Activated naive CD4-positive, alpha-beta T cell treated with anti-CD3 and anti-CD28 coated beads, Interleukin-2, amount 10 ng/mL, durations not matched to agents 7 days and 5 days (primary cell): ENCODE measurements around the gene CD2BP2.
"Not testable (repeated sequence)": the region's sequence is repeated elsewhere in the genome, so short reads cannot be mapped to it uniquely, and the experiment has no call there.

ENCODE experiments used
- CTCF ChIA-PET: fragments of 350-600 bp; sonication (Branson Sonifier 250); formaldehyde crosslinking; loops from one replicate; lab custom pipeline; 2021; ENCODE audit warnings: antibody characterized with exemption; lab: Charles Lee
- DNase-seq: peaks from one replicate; pipeline ENCODE4 v3.0.0-alpha.2; 2020
- H3K27ac Mint-ChIP-seq: one replicate; pipeline ENCODE4 v1.8.0; 2021; ENCODE audit warnings: mild to moderate bottlenecking, moderate library complexity, mixed read lengths
- H3K27me3 Mint-ChIP-seq: one replicate; pipeline ENCODE4 v1.8.0; 2021; ENCODE audit warnings: mild to moderate bottlenecking, mixed read lengths
- H3K36me3 Mint-ChIP-seq: one replicate; pipeline ENCODE4 v1.8.0; 2021; ENCODE audit warnings: mixed read lengths
- H3K4me1 Mint-ChIP-seq: one replicate; pipeline ENCODE4 v1.8.0; 2021; ENCODE audit warnings: mixed read lengths
- H3K4me3 Mint-ChIP-seq: one replicate; pipeline ENCODE4 v1.8.0; 2021; ENCODE audit warnings: mild to moderate bottlenecking, moderate library complexity, mixed read lengths
- H3K9me3 Mint-ChIP-seq: one replicate; pipeline ENCODE4 v1.8.0; 2021; ENCODE audit warnings: mixed read lengths

Gene CD2BP2

DNA sequence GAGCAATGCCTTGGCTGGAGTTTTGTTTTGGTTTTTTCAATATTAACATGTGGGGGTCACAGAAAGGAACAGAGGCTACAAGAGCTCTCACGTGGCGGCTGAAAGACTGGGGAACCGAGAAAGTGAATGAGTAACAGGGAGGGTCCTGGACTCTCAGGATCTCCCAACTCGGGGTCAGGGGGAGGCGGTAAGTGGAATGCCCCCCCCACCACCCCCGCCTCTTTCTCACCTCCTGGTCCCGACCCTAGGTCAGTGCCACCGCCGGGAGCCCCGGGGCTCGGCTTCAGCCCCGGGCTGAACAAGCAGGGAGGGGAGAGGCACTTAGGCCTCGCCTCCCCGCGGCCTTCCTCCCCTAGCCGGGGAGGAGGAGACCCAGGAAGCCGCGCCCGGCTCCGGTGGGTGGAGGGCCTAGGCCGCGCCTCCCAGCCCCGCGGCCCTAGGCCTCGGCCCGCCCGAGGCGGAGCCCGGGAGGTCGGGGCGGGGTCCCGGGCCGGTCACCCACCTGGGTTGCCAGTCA lies 20.6 kb downstream of the CD2BP2 start:
- Mint-ChIP-seq H3K27ac (peak overlapping the region; percentile 93), H3K4me1 (peaks cover 25% of the 10 kb centered on the region), H3K4me3 (peak overlapping the region; percentile 90)
- H3K36me3 Mint-ChIP-seq, H3K9me3 Mint-ChIP-seq, H3K27me3 Mint-ChIP-seq: not testable (repeated sequence)
- DNase-seq = peak; percentile 92
- CTCF ChIA-PET = interaction anchor here (1.4 to 1.8 kb wide), 2 partner anchors 36 to 243 kb away, joined by 4 to 5 read pairs; partner anchors contain the start of genes TBC1D10B and TBX6

DNA sequence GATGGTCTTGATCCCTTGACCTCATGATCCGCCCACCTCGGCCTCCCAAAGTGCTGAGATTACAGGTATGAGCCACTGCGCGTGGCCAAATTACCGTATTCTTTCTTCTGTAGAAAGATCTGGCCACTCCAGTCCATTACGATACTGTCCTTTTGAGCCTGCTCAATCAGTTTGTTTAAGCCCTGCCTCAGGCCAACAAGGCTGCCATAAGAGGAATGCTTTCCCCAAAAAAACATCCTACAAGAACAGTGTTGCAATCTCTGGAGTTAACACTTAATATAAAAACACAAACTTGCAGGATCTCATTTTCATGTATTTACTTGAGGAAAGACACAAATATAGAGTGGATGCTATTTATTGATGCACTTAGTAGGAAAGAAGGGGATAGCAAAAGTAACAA lies 30.9 kb downstream of the CD2BP2 start:
- H3K4me3 Mint-ChIP-seq, H3K27ac Mint-ChIP-seq, CTCF ChIA-PET, H3K9me3 Mint-ChIP-seq, H3K27me3 Mint-ChIP-seq, H3K36me3 Mint-ChIP-seq, DNase-seq: not testable (repeated sequence)
- H3K4me1 Mint-ChIP-seq = peaks cover 17% of the 10 kb centered on the region

DNA sequence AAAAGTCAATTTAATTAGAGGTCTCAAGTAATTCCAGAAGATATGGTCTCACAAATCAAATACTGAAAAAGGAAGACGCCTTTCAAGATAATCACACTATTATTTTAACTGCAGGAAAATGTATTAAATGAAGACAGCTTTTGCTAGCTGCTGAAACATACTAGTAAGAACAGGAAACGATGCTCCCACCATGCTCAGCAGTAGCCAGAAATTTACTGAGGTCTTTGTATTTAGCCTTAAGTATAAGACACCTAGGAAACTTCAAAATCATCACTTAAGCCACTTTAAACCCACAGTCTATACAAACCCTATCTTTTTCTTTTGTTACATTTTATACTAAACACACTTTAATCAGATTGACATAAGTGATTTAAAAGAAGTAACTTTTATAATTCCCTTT lies 36.5 kb downstream of the CD2BP2 start:
- H3K27me3 Mint-ChIP-seq, DNase-seq, H3K9me3 Mint-ChIP-seq, H3K27ac Mint-ChIP-seq, H3K4me1 Mint-ChIP-seq, H3K4me3 Mint-ChIP-seq, H3K36me3 Mint-ChIP-seq: not testable (repeated sequence)
- CTCF ChIA-PET = interaction anchor here (0.6 kb wide), 1 partner anchor 295 kb away, joined by 4 read pairs; no protein-coding TSS in a partner anchor

DNA sequence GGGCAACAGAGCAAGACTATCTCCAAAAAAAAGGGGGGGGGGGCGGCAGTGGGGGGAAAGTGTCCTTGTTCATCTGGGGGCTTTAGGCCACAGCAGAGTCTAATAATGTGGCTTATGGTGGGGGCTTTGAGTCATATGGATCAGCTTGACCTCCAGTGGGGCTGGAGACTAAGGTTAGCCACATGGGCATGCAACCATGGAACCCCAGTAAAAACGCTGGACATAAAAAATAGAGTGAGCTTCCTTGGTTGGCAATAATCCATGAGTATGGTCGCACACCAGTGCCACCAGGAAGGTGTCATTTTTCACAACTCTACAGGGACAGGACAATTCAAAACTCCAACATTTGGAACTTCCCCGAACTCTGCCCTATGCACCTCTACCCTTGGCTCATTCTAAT lies 44.2 kb downstream of the CD2BP2 start:
- H3K4me3 Mint-ChIP-seq, H3K36me3 Mint-ChIP-seq, H3K9me3 Mint-ChIP-seq, CTCF ChIA-PET, H3K27me3 Mint-ChIP-seq, H3K27ac Mint-ChIP-seq, DNase-seq: not testable (repeated sequence)
- peaks cover 21% of the 10 kb centered on the region for H3K4me1 Mint-ChIP-seq

DNA sequence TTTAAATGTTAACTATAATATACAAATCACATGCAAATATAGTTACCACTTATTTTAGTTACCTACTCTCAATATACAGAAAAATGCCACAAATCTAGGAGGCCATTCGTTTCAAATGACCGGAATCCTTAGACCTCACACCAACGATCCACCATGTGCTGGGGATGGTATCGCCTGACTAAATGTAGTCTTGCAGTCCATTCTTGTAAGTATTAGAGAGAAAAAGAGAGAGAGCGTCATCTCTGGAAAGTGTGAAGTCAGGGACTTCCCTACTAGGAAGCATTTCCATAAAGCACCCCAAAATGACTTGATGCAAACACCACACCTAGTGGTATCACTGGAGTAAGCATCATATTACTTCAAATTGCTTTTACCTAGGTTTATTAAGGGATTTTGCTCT lies 45.9 kb downstream of the CD2BP2 start:
- H3K4me3 Mint-ChIP-seq, CTCF ChIA-PET, H3K36me3 Mint-ChIP-seq, DNase-seq, H3K9me3 Mint-ChIP-seq, H3K27me3 Mint-ChIP-seq: not testable (repeated sequence)
- Mint-ChIP-seq H3K27ac (peak overlapping the region; percentile 73), H3K4me1 (peaks cover 18% of the 10 kb centered on the region)
